ELF-1 (cell line): Measurements from ENCODE around the gene LHX2.

ENCODE experiments used
- DNase-seq: peaks from one replicate; pipeline ENCODE4 v3.0.0-alpha.2; 2016; ENCODE audit warnings: low read depth, low spot score

The LHX2 gene

GRCh38 chr9:123999661-124000060, 11.9 kb upstream of the LHX2 start:
- DNase-seq: no peak

DNA sequence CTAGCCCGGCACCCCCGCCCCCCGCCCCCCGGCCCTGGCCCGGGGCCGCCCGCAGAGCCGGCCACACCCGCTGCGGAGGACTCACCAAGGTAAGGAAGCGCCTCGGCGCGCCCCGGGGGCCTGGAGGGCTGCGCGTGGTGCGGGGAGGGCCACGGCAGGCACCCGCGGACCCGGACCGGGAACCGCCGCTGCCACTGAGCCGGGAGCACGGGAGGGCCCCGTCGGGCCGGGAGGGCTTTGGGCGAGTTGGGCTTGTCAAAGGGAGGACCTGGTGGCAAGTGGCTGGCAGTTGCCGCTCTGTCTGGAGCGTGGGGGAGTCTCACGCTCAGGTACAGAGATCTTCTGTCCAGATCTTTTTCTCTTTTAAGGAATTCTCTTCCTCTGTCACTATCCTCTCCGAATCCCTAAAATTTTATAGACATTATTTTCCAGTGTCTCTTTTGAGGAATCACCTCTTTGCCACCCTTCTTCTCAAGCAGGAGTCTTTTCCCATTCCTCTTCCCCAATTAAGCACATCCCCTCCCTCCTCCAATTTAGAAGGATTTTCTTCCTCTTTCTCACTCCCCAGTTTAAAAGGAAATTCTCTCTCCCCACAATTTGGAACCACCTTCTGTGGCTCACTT, 11.3 kb upstream of the LHX2 start:
- no peak for DNase-seq

DNA sequence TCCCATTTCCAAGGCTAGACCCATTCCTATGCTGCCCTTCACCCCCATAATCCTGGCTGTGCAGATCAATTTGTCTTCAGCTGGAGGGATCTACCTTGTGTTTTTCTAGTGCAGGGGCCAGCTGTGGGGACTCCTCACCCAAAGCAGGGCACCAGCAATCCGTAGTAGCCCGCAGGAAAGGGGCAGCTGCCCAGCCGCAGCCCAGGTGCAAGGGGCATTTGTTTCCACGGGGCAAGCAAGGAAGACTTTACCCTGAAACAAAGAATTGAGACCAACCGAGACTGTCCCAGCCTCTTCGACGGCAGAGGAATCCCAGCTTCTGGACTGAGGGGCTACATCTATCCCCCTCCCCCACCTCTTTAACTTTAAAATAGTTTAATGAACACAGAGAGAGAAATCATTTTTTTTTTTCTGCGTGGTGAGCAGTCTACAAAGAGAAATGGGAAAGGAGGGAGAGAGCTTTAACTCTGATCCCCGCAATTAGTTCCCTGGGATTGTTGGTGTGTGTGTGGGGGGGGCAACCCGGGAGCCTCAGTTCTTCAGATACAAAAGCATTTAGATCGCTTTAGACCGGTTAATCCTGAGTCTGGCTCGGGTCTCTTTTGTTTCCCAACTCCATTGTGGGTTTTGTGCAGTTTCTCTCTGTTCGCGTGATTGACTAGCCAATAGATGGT, 10.6 kb upstream of the LHX2 start:
- no peak for DNase-seq

DNA sequence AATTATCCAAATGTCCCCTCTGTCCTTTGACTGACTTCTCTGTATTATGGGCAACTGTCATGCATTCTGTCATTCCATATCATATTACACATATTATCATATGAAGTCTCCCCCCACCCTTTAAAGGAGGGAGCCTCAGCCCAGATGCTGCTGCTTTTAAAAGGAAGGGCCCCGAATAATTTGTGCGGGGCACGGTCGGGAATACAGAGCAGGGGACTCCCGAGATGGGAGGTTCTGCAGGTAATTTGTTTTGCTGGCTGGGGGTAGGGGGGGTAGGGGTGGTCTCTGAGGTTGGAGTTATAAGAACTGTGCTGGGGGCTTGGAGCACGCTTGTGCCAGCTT, 10.1 kb upstream of the LHX2 start:
- no peak for DNase-seq

GRCh38 chr9:124001866-124002525, 9.6 kb upstream of the LHX2 start:
- DNase-seq: no peak

- DNase-seq: no peak
Observed at GRCh38 chr9:124003636-124004349, 7.8 kb upstream of the LHX2 start.

- DNase-seq: no peak
Observed at GRCh38 chr9:124004593-124004992, 7.0 kb upstream of the LHX2 start.

- DNase-seq: peak; percentile 84
Observed at GRCh38 chr9:124005029-124005771, 6.4 kb upstream of the LHX2 start.

GRCh38 chr9:124006448-124007361, 4.9 kb upstream of the LHX2 start:
- peak; percentile 68 for DNase-seq

DNA sequence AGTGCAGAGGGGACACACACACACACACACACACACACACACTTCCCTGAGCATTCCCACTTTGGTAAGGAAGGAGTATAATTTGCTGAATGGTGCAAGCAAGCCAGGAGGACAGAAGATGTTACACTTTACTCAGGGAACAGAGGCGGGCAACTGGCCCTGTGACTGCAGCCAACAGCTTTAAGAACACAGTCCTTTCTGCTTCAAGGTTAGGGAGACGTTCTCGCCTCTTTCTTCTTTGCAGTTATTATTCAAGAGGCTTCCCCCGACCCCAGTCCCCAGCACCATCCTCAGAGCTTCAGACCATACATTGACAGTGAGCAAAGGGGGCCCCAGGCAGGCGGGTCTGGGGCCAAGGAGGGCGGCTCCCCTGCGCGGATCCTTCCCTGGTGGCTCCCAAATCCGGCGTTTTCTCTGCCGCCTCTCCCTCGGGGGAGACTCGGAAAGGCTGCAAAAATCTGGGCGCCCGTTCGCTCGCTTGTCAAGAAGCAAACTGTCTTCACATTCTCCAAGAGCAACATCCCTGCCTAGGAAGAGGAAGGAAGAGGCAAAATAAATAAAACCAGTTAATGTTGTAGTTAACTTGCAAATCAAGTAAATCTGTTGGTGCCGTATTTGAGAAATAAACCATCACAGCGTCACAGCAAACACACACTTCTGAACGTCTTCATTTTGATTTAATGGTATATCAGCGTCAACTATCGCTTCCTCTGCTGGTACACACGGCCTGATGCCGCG, 3.8 kb upstream of the LHX2 start:
- DNase-seq: no peak

DNA sequence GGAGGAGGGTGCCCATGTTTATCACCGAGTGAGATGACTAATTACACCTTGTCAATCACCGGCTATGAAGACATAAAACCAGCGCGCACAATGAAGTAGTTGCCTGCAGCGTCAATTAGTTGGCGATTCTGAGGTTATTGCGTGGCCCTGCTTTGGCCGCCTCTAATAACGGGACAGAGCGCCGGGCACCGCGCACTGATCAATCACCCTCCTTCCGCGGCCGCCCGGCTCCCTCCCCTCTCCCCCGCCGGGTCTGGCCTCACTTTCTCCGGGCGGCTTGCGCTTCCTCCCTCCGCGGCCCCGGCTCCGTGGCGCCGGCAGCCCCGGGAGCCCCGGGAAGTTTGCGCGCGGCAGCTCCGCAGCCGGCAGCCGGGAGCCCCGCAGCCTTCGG, 3.3 kb upstream of the LHX2 start:
- DNase-seq: peak; percentile 71

DNA sequence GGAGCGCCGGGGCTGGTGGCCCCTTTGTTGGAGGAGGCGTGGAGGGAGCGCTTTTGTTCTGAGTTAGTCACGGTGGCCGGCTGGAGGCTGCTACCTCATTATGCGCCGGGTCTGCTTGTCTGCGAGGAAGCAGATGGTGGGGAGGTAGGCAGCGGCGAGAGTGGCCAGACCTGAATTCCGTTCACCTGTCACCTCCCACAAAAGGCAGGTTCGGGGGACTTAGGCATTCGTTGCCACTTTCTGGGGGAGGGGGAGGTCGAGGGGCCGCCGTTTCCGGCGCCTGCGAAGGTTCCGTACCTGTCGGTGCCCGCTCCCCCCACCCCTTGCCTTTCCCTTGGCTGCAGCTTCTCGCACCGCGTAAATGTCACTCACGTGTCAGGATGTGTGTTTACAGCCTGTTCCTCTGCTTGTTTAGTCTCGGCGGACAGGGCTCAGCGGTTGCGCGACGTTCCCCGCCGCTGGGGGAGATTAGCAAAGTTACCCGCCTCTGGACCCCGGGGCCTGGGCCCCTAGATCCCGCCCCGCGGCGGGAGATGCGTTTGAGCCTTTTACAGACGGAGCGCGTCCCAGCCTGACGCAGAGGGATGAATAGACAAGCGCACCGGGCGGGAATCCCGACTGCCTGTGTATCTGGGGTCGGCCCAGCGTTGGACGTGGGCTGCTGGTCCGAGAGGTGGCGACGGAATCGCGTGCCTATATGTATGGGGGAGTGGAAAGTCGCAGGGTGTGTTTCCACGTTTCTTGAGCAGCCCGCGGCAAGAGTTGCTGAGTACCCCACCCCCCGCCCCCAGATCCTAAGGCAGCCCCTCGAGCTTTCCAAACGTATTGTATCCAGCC, 2.7 kb upstream of the LHX2 start:
- DNase-seq: peak; percentile 78

- no peak for DNase-seq
Observed at GRCh38 chr9:124009531-124010217, 1.9 kb upstream of the LHX2 start.

- DNase-seq: no peak
Observed at GRCh38 chr9:124010303-124010664, 1.3 kb upstream of the LHX2 start.

DNA sequence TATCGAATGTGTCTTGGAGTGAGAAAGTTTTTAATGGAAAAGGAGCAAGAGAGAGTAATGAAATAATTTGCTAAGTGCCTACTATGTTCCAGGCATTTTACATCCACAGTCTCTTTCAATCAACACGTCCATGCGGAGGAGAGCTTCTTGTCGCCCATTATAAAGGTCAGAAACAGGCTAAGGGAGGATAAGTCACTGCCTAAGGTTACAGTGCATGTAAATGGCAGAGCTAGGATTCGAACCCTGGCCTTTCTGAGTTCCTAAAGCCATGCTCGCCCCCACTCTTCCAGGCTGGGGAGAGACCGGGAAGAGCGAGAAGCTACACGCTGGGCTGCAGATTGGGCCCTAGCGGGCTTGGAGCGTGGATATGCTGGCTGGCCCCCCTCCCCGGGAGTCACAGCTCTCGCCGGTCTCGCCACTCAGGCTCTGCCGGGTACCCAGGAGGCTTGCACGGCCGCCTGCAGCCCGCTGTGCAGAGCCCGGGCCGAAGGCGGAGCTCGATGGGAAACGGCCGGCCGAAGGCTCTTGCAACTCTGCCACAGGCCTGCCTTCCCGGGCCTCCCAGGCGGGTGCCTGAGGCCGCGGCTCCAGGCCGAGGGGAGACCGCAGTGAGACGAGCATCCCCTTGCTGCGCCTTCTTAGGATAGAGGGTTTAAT, 775 bp upstream of the LHX2 start:
- DNase-seq: peak; percentile 69

- peak; percentile 57 for DNase-seq
Observed at GRCh38 chr9:124012368-124013301, 1.1 kb downstream of the LHX2 start.
